Measurements from ENCODE around the gene CPNE8.
A peak's percentile ranks its signal among the peaks of the same experiment; 100 is the strongest.

The CPNE8 gene

DNA sequence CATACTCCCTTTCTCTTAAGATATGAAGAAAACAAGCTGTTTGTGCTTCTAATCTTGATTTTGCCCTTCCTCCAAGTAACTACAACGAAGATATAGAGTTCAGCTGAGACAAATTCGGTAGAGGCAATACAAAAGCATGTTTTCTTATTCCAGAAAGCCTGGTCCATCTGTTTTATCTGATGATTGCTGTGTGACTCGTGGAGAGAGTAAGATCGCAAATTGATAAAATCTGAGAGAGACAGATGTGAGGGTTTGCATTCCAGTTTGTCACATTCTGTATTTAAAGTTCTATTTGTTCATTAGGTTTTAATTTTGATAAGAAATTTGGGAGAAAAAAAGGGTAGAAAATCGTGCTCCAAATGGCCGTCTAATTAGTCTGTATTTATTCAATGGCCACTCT, 192.1 kb downstream of the CPNE8 start:
- FAIRE-seq (no peak), DNase-seq (ENCODE audit: insufficient read length) (no peak)
- no peak for TF ChIP-seq POLR2AphosphoS5 (IDR thresholded peaks at IDR 0.05; ENCODE audit: low read depth, low read length)
- TF ChIP-seq POLR2A (IDR thresholded peaks at IDR 0.05; ENCODE audit: low read depth, low read length) = no peak
- TF ChIP-seq TAF1 (IDR thresholded peaks at IDR 0.05; ENCODE audit: borderline replicate concordance, low read depth, low read length) = no peak

DNA sequence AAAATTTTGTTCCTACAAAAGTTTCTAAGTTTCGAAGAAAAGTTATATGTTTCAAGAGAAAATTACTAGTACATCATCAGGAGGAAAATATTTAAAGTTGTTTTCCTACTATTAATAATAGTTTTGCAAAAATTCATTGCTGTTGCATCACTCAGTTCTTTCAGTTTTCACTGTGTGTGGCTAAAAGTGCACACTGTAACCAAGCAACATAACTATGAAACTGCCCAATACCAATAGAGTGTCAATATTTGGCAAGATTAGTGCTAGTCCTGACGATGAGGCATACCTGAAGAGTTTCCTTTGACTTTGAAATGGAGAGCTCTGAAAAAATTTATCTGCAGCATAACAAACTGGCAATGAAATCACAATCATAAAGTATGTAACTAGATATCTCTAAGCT, 194.3 kb downstream of the CPNE8 start:
- TF ChIP-seq TAF1 (IDR thresholded peaks at IDR 0.05; ENCODE audit: borderline replicate concordance, low read depth, low read length) = no peak
- TF ChIP-seq POLR2AphosphoS5 (IDR thresholded peaks at IDR 0.05; ENCODE audit: low read depth, low read length) = no peak
- TF ChIP-seq POLR2A (IDR thresholded peaks at IDR 0.05; ENCODE audit: low read depth, low read length) = no peak
- FAIRE-seq (no peak), DNase-seq (ENCODE audit: insufficient read length) (no peak)

- TF ChIP-seq TAF1 (IDR thresholded peaks at IDR 0.05; ENCODE audit: borderline replicate concordance, low read depth, low read length) (no peak), POLR2AphosphoS5 (IDR thresholded peaks at IDR 0.05; ENCODE audit: low read depth, low read length) (no peak)
Observed at GRCh38 chr12:38708466-38708865, 196.9 kb downstream of the CPNE8 start.

GRCh38 chr12:38707648-38708047, 197.7 kb downstream of the CPNE8 start:
- DNase-seq (ENCODE audit: insufficient read length) = no peak
- FAIRE-seq = no peak
- TF ChIP-seq POLR2AphosphoS5 (IDR thresholded peaks at IDR 0.05; ENCODE audit: low read depth, low read length) = no peak
- no peak for TF ChIP-seq POLR2A (IDR thresholded peaks at IDR 0.05; ENCODE audit: low read depth, low read length)
- no peak for TF ChIP-seq TAF1 (IDR thresholded peaks at IDR 0.05; ENCODE audit: borderline replicate concordance, low read depth, low read length)

More at GRCh38 chr12:38708466-38708865, 196.9 kb downstream of the CPNE8 start:
- FAIRE-seq (no peak), DNase-seq (ENCODE audit: insufficient read length) (no peak)

DNA sequence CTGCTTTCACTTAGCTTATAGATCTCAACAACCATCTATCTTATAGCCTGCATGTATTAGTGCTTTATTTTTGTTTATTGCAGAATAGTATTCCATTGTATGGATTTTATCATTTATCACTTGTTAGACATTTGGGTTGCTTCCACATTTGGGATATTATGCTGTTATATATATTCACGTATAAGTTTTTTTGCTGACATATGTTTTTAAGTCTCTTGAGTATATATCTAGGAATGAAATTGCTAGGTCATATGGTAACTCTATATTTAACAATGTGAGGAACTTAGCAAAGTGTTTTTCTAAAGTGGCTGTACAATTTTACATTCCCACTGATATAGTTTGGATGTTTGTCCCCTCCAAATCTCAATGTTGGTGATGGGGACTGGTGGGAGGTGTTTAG, 208.1 kb downstream of the CPNE8 start:
- no peak for TF ChIP-seq POLR2A (IDR thresholded peaks at IDR 0.05; ENCODE audit: low read depth, low read length)
- no peak for TF ChIP-seq POLR2AphosphoS5 (IDR thresholded peaks at IDR 0.05; ENCODE audit: low read depth, low read length)
- no peak for TF ChIP-seq TAF1 (IDR thresholded peaks at IDR 0.05; ENCODE audit: borderline replicate concordance, low read depth, low read length)
- no peak for DNase-seq (ENCODE audit: insufficient read length)
- no peak for FAIRE-seq

GRCh38 chr12:38695057-38695456, 210.3 kb downstream of the CPNE8 start:
- TF ChIP-seq POLR2A (IDR thresholded peaks at IDR 0.05; ENCODE audit: low read depth, low read length) = no peak
- DNase-seq (ENCODE audit: insufficient read length) (no peak), FAIRE-seq (no peak)

DNA sequence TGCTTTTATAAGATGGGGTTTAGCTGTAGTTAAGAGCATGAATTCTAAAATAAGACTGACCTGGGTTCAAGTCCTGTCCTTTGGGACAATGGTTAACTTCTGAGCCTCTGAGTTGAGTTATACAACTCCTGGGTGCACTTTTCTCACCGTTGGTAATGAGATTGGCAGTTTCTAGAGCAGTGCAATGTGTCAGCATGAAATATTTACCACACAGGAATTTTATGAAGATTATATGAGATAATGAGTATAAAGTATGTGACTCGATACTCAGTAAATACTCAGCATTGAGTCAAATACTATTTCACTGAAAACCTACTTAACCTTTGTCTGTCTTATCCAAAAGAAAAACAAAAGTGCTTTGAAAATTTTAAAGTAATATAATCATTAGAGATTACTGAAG, 214.2 kb downstream of the CPNE8 start:
- FAIRE-seq = no peak
- no peak for DNase-seq (ENCODE audit: insufficient read length)
- TF ChIP-seq POLR2AphosphoS5 (IDR thresholded peaks at IDR 0.05; ENCODE audit: low read depth, low read length) (no peak), TAF1 (IDR thresholded peaks at IDR 0.05; ENCODE audit: borderline replicate concordance, low read depth, low read length) (no peak), POLR2A (IDR thresholded peaks at IDR 0.05; ENCODE audit: low read depth, low read length) (no peak)

DNA sequence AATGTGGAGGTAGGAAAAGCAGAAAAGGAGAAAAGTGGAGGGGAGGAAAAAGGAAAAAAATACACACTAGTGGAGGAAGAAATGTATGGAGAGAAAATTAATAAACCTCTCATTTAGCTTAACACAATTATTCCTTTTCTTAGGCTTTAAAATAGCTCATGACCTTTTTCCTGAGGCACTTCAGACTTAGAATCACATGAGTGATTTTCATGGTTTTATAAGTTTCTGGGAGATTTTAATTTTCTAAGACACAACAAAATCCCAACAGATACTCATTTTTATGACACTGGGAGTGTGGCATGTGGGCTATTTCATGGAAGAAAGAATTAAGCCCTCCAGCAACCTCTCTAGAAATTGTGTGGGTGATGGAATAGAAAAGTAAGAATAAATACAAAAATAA, 214.7 kb downstream of the CPNE8 start:
- no peak for DNase-seq (ENCODE audit: insufficient read length)
- TF ChIP-seq TAF1 (IDR thresholded peaks at IDR 0.05; ENCODE audit: borderline replicate concordance, low read depth, low read length) = no peak
- TF ChIP-seq POLR2A (IDR thresholded peaks at IDR 0.05; ENCODE audit: low read depth, low read length) = no peak
- no peak for TF ChIP-seq POLR2AphosphoS5 (IDR thresholded peaks at IDR 0.05; ENCODE audit: low read depth, low read length)
- FAIRE-seq = no peak

- TF ChIP-seq TAF1 (IDR thresholded peaks at IDR 0.05; ENCODE audit: borderline replicate concordance, low read depth, low read length) (no peak), POLR2A (IDR thresholded peaks at IDR 0.05; ENCODE audit: low read depth, low read length) (no peak), POLR2AphosphoS5 (IDR thresholded peaks at IDR 0.05; ENCODE audit: low read depth, low read length) (no peak)
- FAIRE-seq = no peak
- no peak for DNase-seq (ENCODE audit: insufficient read length)
Observed at GRCh38 chr12:38689704-38690103, 215.7 kb downstream of the CPNE8 start.

- FAIRE-seq (no peak), DNase-seq (ENCODE audit: insufficient read length) (no peak)
- TF ChIP-seq TAF1 (IDR thresholded peaks at IDR 0.05; ENCODE audit: borderline replicate concordance, low read depth, low read length) (no peak), POLR2AphosphoS5 (IDR thresholded peaks at IDR 0.05; ENCODE audit: low read depth, low read length) (no peak), POLR2A (IDR thresholded peaks at IDR 0.05; ENCODE audit: low read depth, low read length) (no peak)
Observed at GRCh38 chr12:38689195-38689594, 216.2 kb downstream of the CPNE8 start.

GRCh38 chr12:38682521-38682920, 222.9 kb downstream of the CPNE8 start:
- DNase-seq (ENCODE audit: insufficient read length) (no peak), FAIRE-seq (no peak)
- TF ChIP-seq POLR2A (IDR thresholded peaks at IDR 0.05; ENCODE audit: low read depth, low read length) (no peak), POLR2AphosphoS5 (IDR thresholded peaks at IDR 0.05; ENCODE audit: low read depth, low read length) (no peak), TAF1 (IDR thresholded peaks at IDR 0.05; ENCODE audit: borderline replicate concordance, low read depth, low read length) (no peak)

DNA sequence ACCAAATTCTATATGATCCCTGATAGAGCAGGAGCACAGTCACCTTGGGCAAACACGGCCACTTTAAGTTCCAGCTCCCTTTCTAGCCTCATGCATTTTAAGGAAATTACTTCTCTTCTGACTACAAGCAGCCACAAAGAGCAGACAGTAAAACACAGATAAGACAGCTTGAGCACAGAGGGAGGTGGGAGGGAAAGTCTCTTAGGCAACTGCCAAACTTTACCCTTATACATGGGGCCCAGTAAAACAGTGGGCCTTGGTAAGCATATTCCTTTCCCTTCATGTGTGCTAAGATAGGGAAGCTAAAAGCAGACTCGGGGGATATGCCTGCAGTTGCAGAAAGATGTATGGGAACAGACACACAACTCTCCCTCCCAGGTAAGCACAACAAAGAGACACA, 235.9 kb downstream of the CPNE8 start:
- DNase-seq (ENCODE audit: insufficient read length) (no peak), FAIRE-seq (peak; percentile 14)

DNA sequence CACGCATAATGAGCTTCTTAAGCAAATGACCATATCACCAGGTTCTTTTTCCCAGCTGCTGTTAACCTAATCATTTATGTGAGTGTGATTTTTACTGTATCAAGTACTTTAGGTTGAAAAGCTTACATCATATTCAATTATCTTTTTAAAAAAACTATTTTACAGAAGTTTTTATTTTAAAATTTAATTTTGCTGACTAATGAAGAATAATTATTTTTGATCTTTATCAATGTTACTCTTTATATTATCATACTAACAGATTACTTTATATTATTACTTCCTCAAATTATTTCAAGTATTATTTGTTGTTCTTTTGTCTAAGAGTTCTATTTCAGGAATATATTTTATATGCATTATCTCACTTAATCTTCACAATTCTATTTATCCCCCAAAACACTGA, 236.3 kb downstream of the CPNE8 start:
- FAIRE-seq (no peak), DNase-seq (ENCODE audit: insufficient read length) (no peak)
- TF ChIP-seq POLR2A (IDR thresholded peaks at IDR 0.05; ENCODE audit: low read depth, low read length) = no peak
- TF ChIP-seq POLR2AphosphoS5 (IDR thresholded peaks at IDR 0.05; ENCODE audit: low read depth, low read length) = no peak
- no peak for TF ChIP-seq TAF1 (IDR thresholded peaks at IDR 0.05; ENCODE audit: borderline replicate concordance, low read depth, low read length)

More for the DNA sequence above, 235.9 kb downstream of the CPNE8 start:
- TF ChIP-seq POLR2AphosphoS5 (IDR thresholded peaks at IDR 0.05; ENCODE audit: low read depth, low read length) (no peak), TAF1 (IDR thresholded peaks at IDR 0.05; ENCODE audit: borderline replicate concordance, low read depth, low read length) (no peak), POLR2A (IDR thresholded peaks at IDR 0.05; ENCODE audit: low read depth, low read length) (no peak)

Measured in GM12892 (cell line).